GM12872 (cell line): ENCODE measurements around the gene ST6GALNAC6.

Experiments used
- CTCF ChIP-seq: IDR thresholded peaks from 3 replicates; pipeline ENCODE4 v1.5.1; 2011; ENCODE audit warnings: low read depth, mild to moderate bottlenecking, low read length, moderate library complexity; ENCODE audit not compliant: insufficient read depth

Gene ST6GALNAC6

GRCh38 chr9:127866535-127866934, 32.9 kb downstream of the ST6GALNAC6 start:
- TF ChIP-seq CTCF: no peak

- no peak for TF ChIP-seq CTCF
Measured at GRCh38 chr9:127865645-127866464, 33.5 kb downstream of the ST6GALNAC6 start.

- TF ChIP-seq CTCF: no peak
Measured at GRCh38 chr9:127863191-127863621, 36.2 kb downstream of the ST6GALNAC6 start.

GRCh38 chr9:127862075-127863011, 37.1 kb downstream of the ST6GALNAC6 start:
- no peak for TF ChIP-seq CTCF

- no peak for TF ChIP-seq CTCF
Measured at GRCh38 chr9:127860779-127861178, 38.6 kb downstream of the ST6GALNAC6 start.

GRCh38 chr9:127860260-127860659, 39.1 kb downstream of the ST6GALNAC6 start:
- TF ChIP-seq CTCF: no peak

GRCh38 chr9:127858041-127858512, 41.3 kb downstream of the ST6GALNAC6 start:
- TF ChIP-seq CTCF: no peak
